Lower leg skin (tissue), 3 donors: ENCODE data around the gene IFRD2.

Experiments
- POLR2A ChIP-seq, 2 donors: fragments of 450-650 bp; IDR thresholded peaks; one replicate each; pipeline ENCODE4 v1.6.1; 2016 to 2017; ENCODE audit warnings: antibody characterized with exemption in 2 of 2, mild to moderate bottlenecking in 1 of 2, moderate library complexity in 1 of 2
- TF ChIP-seq, protein P1 (sequence below), 3 donors: fragments of 450-650 bp; IDR thresholded peaks; one replicate each; pipeline ENCODE4 v1.5.1; 2016; ENCODE audit warnings: antibody characterized with exemption in 3 of 3, mild to moderate bottlenecking in 3 of 3, moderate library complexity in 2 of 3

DNA sequence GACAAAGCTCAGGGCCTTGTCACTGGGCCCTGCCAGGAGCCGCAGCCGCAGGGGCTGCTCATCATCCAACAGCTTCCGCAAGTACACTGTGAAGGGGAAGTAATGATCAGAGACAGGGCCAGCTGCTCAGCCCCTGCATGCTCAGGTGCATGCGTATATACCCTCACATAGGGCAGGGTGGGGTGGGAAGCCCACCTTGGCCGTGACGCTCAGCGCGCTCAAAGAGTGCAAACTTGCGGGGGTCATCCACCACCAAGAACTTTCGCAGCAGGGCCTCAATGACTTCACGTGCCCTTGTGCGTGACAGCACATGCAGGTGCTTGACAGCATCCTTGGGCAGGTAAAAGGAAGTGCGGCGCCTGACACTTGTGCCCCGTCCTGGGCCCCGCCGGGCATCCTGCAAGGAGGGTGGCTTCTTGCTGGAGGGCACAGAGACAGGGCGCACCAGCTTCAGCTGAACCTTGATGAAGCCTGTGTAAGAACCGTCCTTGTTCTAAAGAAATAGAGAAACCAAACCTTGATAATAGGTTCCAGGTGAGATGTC is 39.2 kb upstream of the IFRD2 start:
- TF ChIP-seq, protein P1, sequence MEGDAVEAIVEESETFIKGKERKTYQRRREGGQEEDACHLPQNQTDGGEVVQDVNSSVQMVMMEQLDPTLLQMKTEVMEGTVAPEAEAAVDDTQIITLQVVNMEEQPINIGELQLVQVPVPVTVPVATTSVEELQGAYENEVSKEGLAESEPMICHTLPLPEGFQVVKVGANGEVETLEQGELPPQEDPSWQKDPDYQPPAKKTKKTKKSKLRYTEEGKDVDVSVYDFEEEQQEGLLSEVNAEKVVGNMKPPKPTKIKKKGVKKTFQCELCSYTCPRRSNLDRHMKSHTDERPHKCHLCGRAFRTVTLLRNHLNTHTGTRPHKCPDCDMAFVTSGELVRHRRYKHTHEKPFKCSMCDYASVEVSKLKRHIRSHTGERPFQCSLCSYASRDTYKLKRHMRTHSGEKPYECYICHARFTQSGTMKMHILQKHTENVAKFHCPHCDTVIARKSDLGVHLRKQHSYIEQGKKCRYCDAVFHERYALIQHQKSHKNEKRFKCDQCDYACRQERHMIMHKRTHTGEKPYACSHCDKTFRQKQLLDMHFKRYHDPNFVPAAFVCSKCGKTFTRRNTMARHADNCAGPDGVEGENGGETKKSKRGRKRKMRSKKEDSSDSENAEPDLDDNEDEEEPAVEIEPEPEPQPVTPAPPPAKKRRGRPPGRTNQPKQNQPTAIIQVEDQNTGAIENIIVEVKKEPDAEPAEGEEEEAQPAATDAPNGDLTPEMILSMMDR (IDR thresholded peaks at IDR 0.05) = no peak
- TF ChIP-seq POLR2A (IDR thresholded peaks at IDR 0.05) = no peak
